ENCODE data around the gene GPX5. TPM values are rescaled to one million over a fixed set of nuclear protein-coding genes. Genes with fewer than 3 reads are reported as not detected.
A peak's percentile ranks its signal among the peaks of the same experiment; 100 is the strongest.
"Not testable (repeated sequence)": the region's sequence is repeated elsewhere in the genome, so short reads cannot be mapped to it uniquely, and the experiment has no call there.

Gene GPX5
- total RNA-seq, 1 donor from 2014 or later, result not detected

DNA sequence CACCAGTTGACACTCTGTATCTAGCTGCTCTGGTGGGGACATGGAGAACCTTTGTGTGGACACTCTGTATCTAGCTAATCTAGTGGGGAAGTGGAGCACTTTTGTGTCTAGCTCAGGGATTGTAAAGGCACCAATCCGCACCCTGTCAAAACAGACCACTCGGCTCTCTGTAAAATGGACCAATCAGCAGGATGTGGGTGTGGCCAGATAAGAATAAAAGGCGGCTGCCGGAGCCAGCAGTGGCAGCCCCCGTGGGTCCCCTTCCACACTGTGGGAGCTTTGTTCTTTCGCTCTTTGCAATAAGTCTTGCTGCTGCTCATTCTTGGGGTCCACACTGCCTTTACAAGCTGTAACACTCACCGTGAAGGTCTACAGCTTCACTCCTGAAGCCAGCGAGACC, 13.3 kb upstream of the GPX5 start:
- not testable (repeated sequence) for DNase-seq (ENCODE audit: low read depth)

DNA sequence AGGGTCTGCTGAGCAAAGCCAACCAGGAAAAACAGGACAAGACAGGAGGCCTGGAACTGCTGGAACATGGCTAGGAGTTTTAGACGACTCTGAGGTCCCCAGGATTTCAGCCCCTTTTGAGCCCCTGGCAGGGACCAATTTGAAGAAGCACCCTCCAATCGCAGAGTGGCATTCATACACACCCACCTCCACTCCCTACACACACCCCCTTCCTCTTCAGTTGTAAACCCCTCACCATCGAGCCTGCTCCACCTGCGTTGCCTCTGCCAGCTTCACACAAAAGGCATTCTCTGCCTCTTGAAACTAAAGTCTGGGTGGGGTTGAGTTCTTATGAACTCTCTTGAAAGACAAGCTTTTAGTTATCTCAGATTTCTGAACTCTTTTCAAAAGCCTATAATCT, 10.0 kb upstream of the GPX5 start, which contains the start of gene GPX6:
GPX6 (minus strand) TSS at position 118 of the 400 bp plus-strand sequence; CDS start at position 68, 50 bp downstream.
- DNase-seq (ENCODE audit: low read depth), result no peak

GRCh38 chr6:28517964-28518363, 7.7 kb upstream of the GPX5 start:
- DNase-seq (ENCODE audit: low read depth), result no peak

DNA sequence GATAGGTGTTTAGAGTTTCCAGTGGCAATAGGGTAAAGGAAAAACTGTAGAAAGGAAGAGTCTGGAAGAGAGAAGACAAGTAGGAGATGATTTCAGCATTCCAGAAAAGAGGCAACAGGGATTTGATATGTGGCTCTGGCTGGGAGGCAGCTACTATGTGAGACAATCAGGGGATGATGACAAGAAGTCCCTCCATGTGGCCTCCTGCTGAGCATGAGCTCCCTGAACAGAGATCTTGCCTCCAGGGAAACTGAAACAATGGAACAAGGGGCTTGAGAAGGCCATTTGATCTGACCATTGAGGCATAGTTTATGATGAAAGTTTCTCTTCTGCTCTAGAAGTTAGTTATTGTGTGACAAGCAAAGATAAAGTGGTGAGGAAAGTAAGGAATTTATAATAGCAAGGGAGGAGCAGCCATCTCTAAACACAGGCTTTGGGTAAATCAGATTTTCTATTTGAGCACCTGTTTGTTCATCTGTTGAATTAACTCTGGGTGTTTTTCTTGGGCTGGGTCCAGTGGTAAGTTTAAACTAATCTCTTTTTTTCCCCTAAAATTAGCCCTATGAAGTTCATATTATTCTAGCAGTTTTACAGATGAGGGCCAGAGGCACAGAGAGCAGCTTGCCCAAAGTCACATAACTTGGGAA, 3.0 kb upstream of the GPX5 start:
- no peak for DNase-seq (ENCODE audit: low read depth)

DNA sequence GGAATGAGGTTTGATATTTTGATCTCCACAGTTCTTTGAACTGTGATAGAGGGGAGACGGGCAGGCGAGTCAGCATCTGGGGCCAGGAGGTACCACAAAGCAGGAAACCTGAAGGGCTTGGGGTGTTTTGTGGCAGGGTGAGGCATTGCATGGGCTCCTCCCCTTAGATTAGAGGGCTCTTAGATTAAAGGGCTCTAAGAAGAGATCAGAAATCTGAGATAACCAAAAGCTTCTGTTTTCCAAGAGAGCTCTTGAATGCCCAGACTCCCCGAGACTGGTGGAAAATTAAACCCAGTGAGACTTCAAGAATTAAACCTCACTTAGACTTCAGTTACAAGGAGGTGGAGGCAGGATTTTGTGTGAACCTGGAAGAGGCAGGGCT, 2.4 kb upstream of the GPX5 start:
- DNase-seq (ENCODE audit: low read depth), result no peak

DNA sequence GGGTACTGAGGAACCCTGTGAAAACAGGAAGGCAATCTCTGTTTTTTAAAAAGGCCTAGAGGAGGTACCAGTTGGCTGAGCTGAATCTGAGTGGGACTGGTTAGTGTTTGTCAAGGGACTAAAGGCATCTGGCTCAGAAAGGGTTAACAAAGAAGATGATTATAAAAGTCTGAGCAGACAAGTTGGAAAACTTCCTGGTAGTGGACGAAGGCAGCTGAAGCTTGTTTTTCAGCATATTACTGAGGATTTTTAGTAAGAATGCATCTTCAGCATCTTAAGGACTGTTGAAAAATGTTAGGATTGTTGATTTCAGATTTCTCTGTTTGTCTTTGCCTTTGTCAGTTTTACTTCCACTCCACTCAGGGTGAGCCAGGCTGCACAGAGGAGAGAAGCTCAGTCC, 5.1 kb downstream of the GPX5 start:
- no peak for DNase-seq (ENCODE audit: low read depth)

DNA sequence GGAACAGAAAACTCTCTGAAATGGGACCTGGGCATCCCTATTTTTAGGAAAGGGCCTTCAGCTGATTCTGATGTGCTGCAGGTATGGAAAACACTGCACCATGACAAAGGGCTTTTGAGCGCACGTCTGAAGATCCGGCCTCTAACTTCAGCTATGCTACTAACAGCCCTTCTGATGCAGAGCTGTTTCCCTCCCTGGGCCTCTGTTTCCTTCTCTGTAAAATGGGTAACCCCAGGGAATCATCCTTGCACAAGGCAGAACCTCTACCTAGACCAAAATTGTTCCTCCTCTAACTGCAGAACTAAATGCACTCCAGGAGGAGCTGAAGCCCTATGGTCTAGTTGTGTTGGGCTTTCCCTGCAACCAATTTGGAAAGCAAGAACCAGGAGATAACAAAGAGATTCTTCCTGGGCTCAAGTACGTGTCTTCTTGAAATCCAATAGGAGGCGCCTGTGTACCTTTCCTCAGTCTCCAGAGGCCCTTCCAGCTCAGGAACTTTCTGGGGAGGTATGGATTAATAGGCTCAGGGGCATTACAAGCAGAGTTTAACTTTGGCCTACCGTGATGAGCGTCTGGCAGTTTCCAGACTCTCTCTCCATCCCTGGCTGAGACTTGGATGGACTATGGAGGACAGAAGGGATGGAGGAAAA, 5.9 kb downstream of the GPX5 start:
- no peak for DNase-seq (ENCODE audit: low read depth)

GRCh38 chr6:28534306-28534705, 8.6 kb downstream of the GPX5 start:
- DNase-seq (ENCODE audit: low read depth), result no peak

DNA sequence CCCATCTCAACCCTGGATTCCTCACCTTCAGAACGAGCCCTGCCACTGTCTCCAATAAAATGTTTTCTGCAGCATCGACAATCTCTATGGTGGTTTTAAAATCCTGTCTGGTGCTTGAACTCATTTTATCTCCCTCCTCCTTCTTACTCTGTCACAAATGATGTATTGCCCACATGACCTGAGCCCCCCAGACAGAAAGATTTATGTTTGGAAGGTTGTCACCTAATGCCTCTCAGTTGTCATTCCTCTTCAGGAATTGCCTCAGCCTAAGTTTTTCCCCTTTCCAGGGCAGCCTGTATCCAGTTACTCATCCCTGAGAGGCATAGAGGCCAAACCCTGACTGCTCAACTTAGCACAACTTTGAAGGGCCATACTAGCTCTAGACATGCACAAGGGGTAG, 9.2 kb downstream of the GPX5 start:
- no peak for DNase-seq (ENCODE audit: low read depth)

- no peak for DNase-seq (ENCODE audit: low read depth)
Observed at GRCh38 chr6:28537065-28537464, 11.4 kb downstream of the GPX5 start.

DNA sequence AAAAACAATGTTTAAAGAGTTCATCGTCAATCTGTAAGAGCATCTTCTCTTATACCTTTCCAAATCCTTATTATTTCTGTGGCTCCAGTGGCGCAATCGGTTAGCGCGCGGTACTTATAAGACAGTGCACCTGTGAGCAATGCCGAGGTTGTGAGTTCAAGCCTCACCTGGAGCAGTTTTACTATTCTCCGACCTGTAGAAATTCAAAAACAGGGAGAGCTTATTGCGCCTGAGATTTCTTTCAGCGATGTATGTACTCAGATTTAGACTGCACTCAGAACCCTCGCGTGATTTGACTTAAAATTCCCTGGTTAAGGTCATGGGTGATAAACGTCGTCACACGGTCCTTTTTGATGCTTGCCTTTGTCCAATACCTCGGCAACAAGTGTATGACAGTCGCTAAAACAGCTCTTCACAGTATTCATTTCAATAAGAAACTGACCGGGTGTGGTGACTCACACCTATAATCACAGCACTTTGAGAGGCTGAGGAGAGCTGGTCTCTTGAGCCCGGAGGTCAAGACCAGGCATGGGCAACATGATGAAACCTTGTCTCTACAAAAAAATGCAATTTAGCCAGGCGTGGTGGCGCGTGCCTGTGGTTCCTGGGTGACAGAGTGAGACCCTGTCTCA, 11.9 kb downstream of the GPX5 start:
- no peak for DNase-seq (ENCODE audit: low read depth)

- no peak for DNase-seq (ENCODE audit: low read depth)
Observed at GRCh38 chr6:28541996-28542395, 16.3 kb downstream of the GPX5 start.

GRCh38 chr6:28542440-28543296, 17.0 kb downstream of the GPX5 start:
- peak; percentile 80 for DNase-seq (ENCODE audit: low read depth)

DNA sequence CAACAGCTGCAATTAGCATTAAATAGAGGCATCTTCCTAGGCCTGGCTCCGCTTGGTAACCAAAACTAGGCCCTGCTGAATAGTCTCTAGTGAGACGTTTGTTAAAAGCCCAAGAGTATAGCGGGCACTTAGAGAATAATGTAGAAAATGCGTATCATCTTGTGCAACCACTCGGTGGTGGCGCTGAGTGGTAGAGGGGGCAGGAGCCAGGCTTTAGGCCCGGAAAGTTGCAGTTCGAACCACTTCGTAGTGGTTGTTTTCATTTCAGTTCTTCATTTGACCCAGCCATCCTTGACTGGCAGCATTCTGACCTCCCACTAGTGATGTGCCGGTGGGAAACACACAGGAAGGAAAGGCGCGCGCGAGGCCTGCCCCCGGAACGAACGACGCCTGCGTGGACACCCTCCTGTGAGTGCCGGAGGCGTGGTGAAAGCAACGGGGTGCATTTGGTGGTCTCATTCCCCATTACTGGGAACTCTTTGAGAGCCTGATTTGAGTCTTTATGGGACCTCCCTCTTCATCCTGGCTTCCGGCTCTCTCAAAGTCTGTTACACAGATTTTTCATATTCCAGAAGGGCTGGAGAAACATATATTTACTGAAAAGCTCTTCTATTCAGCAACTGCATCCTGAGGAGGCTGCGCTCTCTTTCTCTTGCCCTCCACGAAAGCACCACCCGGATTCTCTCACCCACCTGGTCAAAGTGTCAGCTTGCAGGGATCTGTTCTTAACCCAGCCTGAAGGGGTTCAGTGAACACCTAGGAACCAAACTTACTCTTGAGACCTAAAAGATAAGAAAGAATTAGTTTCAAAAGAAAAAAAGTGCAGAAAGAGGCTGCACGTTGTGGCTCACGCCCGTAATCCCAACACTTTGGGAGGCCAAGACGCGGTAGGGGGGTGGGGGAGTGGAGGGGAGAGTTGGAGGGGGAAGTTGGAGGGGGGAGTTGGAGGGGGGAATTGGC, 18.2 kb downstream of the GPX5 start:
- no peak for DNase-seq (ENCODE audit: low read depth)

DNA sequence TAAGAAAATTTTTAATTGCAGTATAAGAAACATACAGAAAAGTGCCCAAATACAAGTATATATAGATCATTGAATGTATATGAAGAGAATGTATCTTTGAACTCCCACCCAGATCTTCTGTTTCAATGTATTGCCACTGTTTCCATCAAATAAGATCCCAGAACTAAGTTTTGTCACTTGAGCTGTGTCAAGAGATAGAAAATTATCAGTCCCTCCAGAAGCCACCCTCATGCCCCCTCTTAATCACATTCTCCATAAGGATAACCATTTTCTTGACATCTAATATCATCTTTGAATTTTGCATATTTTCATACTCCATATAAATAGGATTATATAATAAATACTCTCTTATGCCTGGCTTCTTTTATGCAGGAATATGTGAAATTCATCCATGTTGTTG, 20.3 kb downstream of the GPX5 start:
- no peak for DNase-seq (ENCODE audit: low read depth)

DNA sequence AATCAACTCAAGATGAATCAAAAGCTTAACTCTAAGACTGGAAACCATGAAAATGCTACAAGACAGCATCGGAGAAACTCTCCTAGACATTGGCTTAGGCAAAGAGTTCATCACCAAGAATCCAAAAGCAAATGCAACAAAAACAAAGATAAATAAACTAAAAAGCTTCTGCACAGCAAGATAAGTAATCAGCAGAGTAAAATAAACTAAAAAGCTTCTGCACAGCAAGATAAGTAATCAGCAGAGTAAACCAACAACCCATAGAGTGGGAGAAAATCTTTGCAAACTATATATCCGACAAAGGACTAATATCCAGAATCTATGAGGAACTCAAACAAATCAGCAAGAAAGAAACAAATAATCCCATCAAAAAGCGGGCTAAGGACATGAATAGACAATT, 21.3 kb downstream of the GPX5 start:
- DNase-seq (ENCODE audit: low read depth), result not testable (repeated sequence)

DNA sequence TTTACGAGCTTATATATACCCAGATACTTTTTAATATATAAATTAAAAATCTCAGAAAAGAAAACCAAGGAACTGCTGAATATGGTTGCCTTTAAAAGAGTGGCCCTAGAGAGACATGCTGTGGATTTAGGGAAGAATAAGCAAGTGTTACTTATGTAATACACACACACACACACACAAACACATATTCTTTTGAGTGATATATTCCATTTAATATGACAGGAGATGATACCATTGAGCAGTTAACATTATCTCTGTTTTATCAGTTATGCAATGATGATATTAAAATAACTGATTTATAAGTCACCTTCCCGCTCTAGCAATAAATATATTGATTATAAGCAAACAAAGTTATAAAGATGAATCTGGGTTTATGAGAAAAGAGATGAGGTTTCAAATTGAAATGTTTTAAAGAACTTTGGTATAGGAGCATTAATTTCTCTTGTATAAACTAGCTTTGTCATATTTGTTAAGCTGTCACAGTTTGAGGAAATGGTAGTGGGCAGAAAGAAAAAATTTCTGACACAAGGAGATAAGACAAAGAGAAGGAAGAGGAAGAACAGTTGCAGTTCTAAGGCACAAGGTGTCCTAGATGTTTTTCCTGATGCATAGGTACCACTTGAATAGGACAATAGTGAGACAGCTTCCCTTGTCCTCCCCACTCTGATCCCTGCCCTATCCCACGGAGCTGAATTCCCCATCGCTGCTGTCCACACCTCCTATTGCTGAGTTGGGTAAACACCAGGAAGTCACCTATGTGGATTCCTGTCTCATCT, 26.4 kb downstream of the GPX5 start:
- DNase-seq (ENCODE audit: low read depth), result no peak

GRCh38 chr6:28553384-28553985, 27.8 kb downstream of the GPX5 start:
- no peak for DNase-seq (ENCODE audit: low read depth)

DNA sequence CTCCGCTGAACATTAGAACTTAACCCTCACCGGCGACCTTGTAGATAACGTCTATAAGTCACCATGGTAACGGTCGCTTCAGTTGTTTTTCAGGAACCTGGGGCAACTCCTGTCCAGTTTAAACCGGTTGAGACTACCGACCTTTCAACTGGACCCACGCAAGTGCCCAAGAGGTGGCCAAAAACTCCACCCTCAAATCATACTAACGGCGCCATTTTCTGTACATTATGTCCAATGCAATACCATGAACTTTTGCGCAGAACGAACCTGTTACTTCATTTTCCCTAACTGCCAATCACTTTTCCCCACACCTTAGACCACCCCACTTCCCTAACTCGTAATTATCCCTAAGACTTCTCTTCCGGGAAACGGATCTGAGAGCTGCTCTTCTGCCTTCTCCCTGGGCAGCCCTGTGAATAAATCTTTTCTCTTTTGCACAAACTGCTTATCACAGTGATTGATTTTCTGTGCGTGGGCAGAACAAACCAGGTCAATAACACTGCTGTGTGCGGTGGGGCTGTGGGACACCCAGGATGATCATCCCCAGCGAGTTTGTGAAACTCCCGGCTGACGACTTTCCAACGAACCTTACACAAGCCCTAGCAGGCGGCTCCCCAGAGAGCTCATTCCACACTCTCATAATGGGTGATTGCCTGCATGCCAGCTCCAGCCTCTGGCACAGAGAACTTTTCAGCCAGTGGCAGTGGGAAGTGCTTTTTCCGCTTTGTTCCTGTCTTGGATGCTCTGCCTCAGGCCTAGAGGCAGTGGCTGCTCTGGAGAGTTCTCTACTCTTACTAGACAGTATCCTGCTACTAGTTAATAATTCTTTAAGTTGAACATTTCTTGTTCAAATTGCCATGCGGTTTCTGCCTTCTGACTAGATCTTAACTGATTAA, 28.6 kb downstream of the GPX5 start:
- DNase-seq (ENCODE audit: low read depth), result peak; percentile 91

All from renal cortical epithelial cell (primary cell).